Esophagus squamous epithelium (tissue), 5 donors: ENCODE results near the gene NR2C2AP. TPM values are rescaled to one million over a fixed set of nuclear protein-coding genes. Genes with fewer than 3 reads are reported as not detected.
A peak's percentile ranks its signal among the peaks of the same experiment; 100 is the strongest.

Experiments
- DNase-seq: peaks from one replicate; lab custom pipeline; 2025; lab: John Stamatoyannopoulos, UW
- H3K27ac ChIP-seq, 4 donors: fragments of 200-600 bp; sonication (generic); one replicate each; pipeline ENCODE4 v1.5.1; 2016 to 2019; ENCODE audit warnings: mild to moderate bottlenecking in 1 of 4
- H3K27me3 ChIP-seq, 4 donors: fragments of 200-600 bp; sonication (generic); 1 replicate in 3 of 4; 2 replicates in 1 of 4; pipeline versions ENCODE4 v1.5.1 to v1.6.0; 2017 to 2021; ENCODE audit warnings: antibody characterized with exemption in 1 of 4
- H3K36me3 ChIP-seq, 3 donors: fragments of 200-600 bp; sonication (generic); one replicate each; pipeline ENCODE4 v1.5.1; 2016 to 2019
- H3K4me1 ChIP-seq, 3 donors: fragments of 200-600 bp; sonication (generic); one replicate each; pipeline ENCODE4 v1.5.1; 2017 to 2019
- H3K4me3 ChIP-seq, 4 donors: fragments of 200-600 bp; sonication (generic); 1 replicate in 3 of 4; 2 replicates in 1 of 4; pipeline ENCODE4 v1.5.1; 2016 to 2019; ENCODE audit warnings: mild to moderate bottlenecking in 2 of 4, moderate library complexity in 1 of 4
- H3K9me3 ChIP-seq, 3 donors: fragments of 200-600 bp; sonication (generic); one replicate each; pipeline ENCODE4 v1.5.1; 2016 to 2019
- CTCF ChIP-seq, 6 experiments: fragments of 450-650 bp in 4 of 6; fragments of 200-600 bp in 2 of 6; sonication (generic) in 2 of 6; IDR thresholded peaks; one replicate each; pipeline ENCODE4 v1.5.1; 2016 to 2019; ENCODE audit warnings: antibody characterized with exemption in 6 of 6, mild to moderate bottlenecking in 4 of 6, moderate library complexity in 4 of 6
- POLR2A ChIP-seq, 4 donors: fragments of 450-650 bp; IDR thresholded peaks; one replicate each; pipeline ENCODE4 v1.6.1; 2017; ENCODE audit warnings: antibody characterized with exemption in 4 of 4, mild to moderate bottlenecking in 4 of 4, moderate library complexity in 3 of 4
- WGBS, 2 donors: methylation state at CpG; one replicate each; pipeline ENCODE4 v1.1.5; 2018; 5-methylcytosine and 5-hydroxymethylcytosine counted together
- intact Hi-C: fragments of 100-400 bp; cut with DNase I; formaldehyde crosslinking; loops from one replicate; pipeline ENCODE4 v1.15.0; 2022
- total RNA-seq, 4 donors: library from RNA; depleted of rRNA; stranded (reverse); fragments of >200 nt; gene quantifications; one replicate each; pipeline ENCODE4 v1.1.0, GENCODE V29; 2016
- donor health status: DM: yes; HTN: yes; CAD: no.

The NR2C2AP gene
- total RNA-seq, 4 donors from 2014 or later, result 8.8 to 22.9 (median 13.0) TPM

DNA sequence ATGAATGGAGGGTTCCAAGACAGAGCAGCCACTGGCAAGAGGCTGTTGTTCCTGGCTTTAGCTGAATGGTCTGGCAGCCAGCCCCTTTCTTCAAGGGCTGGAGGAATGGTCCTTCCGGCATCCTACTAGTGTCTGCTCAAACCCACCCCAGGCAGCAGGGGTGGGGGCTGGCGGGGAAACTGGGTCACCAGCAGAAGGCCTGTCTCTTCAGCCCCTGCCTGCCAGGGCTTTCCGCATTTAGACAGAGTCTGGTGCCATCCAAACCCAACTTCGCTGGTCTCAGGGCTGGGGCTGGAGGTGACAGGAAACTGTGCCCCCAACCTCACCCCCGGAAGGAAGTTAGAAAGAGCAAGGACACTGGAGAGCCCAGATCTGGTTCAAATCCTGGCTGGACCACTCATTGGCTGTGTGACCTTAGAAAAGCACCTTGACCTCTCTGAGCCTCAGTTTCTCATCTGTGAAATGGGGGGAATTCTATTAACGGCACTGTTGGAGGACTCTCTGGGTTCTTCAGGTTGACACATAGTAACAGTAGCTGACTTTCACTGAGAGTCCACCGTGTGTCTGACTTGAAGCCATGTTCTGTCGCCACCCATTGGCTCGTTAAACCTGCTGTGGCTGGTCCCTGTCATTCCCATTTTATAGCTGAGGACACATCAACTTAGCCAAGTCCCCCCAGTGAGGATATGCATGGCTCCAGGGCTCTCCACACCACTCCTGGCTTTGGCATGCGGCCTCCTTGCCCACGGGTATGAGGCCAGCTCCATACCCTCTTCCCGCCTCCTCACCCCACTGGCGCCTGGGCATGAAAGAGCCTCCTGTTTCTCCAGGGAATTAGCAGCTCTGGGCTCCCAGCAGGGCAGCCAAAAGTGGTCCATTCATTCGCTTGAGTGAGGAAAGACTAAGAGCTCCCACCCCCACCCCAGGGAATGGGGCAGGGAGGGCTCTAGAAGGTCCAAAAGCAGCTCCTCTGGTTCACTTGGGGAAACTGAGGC, 2.5 kb upstream of the NR2C2AP start:
- H3K9me3 ChIP-seq, result no peaks in the 10 kb centered on the region
- no peak overlapping the region for H3K4me3 ChIP-seq
- DNase-seq, result no peak
- no peak overlapping the region for H3K27ac ChIP-seq
- peaks cover 0 to 46% (median 2%) of the 10 kb centered on the region in 4 donors for H3K27me3 ChIP-seq
- H3K4me1 ChIP-seq, result peaks cover 0 to 32% (median 11%) of the 10 kb centered on the region in 3 donors
- TF ChIP-seq CTCF (IDR thresholded peaks at IDR 0.05) (no peak), POLR2A (IDR thresholded peaks at IDR 0.05) (no peak)
- peaks cover 0 to 12% (median 5%) of the 10 kb centered on the region in 3 donors for H3K36me3 ChIP-seq
- WGBS, 2 donors, result 45 to 47% methylated on average over 7 to 8 of the region's 14 CpGs
- intact Hi-C loops, result no loop called here

DNA sequence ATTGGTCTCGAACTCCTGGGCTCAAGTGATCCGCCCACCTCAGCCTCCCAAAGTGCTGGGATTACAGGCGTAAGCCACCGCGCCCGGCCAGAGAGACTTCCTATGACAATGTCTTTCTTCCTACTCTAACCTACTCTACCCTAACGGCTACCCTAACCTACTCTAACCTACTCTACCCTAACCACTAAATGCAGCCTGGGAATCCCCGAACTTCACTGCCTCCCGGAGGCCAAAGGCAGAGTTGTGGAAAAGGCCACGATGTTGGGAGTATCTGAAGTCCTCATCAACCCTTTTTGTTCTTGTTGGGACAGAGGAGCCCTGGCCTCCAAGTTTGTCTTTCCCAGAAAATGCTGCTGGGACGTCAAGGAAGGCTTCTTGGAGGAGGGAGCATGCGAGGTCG, 967 bp upstream of the NR2C2AP start:
- Histone ChIP-seq H3K4me1 (peaks cover 0 to 32% (median 11%) of the 10 kb centered on the region in 3 donors), H3K27me3 (peaks cover 0 to 31% (median 2%) of the 10 kb centered on the region in 4 donors), H3K4me3 (no peak overlapping the region), H3K27ac (no peak overlapping the region), H3K36me3 (peaks cover 5 to 25% (median 5%) of the 10 kb centered on the region in 3 donors), H3K9me3 (no peaks in the 10 kb centered on the region)
- DNase-seq, result no peak
- intact Hi-C loops, result no loop called here
- 64 to 73% methylated on average over 12 of the region's 13 CpGs for WGBS, 2 donors
- TF ChIP-seq CTCF (IDR thresholded peaks at IDR 0.05) (no peak), POLR2A (IDR thresholded peaks at IDR 0.05) (no peak)

DNA sequence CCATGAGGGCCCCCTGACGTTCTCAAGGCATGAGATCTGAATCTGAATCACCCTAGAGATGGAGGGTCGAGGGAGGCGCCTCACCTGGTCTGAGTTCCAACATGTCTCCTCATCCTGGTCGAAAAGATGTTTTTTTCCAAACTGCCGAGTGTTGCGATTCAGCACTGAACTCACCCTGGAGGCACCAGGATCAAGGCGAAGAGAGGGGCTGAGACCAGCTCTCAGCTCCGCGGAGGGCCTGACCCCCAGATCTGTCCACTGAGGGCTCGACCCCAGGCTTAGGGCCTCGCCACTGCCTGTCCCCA, 555 bp downstream of the NR2C2AP start:
- H3K36me3 ChIP-seq, result peaks cover 8 to 40% (median 14%) of the 10 kb centered on the region in 3 donors
- H3K4me1 ChIP-seq, result peaks cover 0 to 30% (median 11%) of the 10 kb centered on the region in 3 donors
- peak overlapping the region; percentile 50 to 79 (median 68) for H3K4me3 ChIP-seq
- intact Hi-C loops, result no loop called here
- peaks cover 0 to 15% (median 0%) of the 10 kb centered on the region in 4 donors for H3K27me3 ChIP-seq
- no peaks in the 10 kb centered on the region for H3K9me3 ChIP-seq
- WGBS, 2 donors, result 11 to 18% methylated on average over 4 to 6 of the region's 11 CpGs
- DNase-seq, result no peak
- TF ChIP-seq POLR2A (IDR thresholded peaks at IDR 0.05) (no peak), CTCF (IDR thresholded peaks at IDR 0.05) (no peak)
- peak overlapping the region; percentile 82 to 93 (median 88) for H3K27ac ChIP-seq

DNA sequence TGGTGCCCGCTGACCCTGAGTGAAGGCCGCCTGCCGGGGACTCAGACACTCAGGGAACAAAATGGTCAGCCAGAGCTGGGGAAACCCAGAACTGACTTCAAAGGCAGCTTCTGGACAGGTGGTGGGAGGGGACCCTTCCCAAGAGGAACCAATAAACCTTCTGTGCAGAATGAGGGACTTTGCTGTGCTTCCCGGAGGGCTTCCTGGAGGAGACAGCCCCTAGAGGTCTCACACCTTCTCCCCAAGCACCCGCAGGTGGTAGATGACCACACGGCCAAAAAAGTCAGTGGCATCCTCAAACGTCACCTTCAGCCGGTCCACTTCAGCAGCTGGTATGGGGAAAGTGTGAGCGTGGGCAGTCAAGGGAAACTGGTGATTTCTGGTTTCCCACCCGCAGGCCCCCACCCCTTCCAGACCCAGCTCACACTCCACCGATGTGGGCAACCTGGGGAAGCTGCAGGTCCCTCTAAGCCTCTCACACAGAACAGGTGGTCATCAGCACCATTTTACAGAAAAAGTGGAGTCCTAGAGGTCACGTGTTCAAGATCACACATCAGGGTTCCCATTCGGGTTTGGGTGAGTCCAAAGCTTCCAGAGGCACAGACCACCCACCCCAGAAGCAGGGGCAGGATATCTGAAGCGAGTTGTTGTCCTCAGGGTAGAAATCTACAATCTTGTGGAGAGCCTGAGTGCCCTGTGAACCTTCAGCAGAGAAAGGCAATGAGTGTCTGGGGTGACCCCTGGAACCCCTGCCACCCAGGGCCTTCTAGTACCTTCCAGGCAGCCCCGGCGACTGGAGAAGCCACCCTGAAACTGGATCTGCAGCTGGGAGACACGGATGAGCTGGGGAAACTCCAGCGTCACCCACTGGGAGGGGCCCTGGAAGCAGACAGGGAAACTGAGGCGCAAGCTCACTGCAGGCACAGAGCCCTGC, 1.2 kb downstream of the NR2C2AP start:
- H3K36me3 ChIP-seq, result peaks cover 8 to 47% (median 21%) of the 10 kb centered on the region in 3 donors
- intact Hi-C loops, result no loop called here
- peaks cover 0 to 26% (median 11%) of the 10 kb centered on the region in 3 donors for H3K4me1 ChIP-seq
- H3K27ac ChIP-seq, result peak overlapping the region; percentile 82 to 93 (median 88)
- no peak for DNase-seq
- peak overlapping the region; percentile 50 to 79 (median 68) for H3K4me3 ChIP-seq
- no peaks in the 10 kb centered on the region for H3K9me3 ChIP-seq
- 55 to 79% methylated on average over 7 of the region's 19 CpGs for WGBS, 2 donors
- peaks cover 0 to 10% (median 0%) of the 10 kb centered on the region in 4 donors for H3K27me3 ChIP-seq
- TF ChIP-seq POLR2A (IDR thresholded peaks at IDR 0.05), result no peak
- no peak for TF ChIP-seq CTCF (IDR thresholded peaks at IDR 0.05)
